K562 (cell line): ENCODE measurements around the gene HADHB. TPM values are rescaled to one million over a fixed set of nuclear protein-coding genes. Genes with fewer than 3 reads are reported as not detected.

Experiments
- ARID2 ChIP-seq: fragments of 450-650 bp; IDR thresholded peaks from 2 replicates; pipeline ENCODE4 v1.6.1; 2017; ENCODE audit warnings: antibody characterized with exemption, mild to moderate bottlenecking
- BCOR ChIP-seq: fragments of 450-650 bp; IDR thresholded peaks from 2 replicates; pipeline ENCODE4 v1.6.1; 2016
- E2F1 ChIP-seq: sonication (generic); formaldehyde crosslinking; IDR thresholded peaks from 2 replicates; pipeline ENCODE4 v1.8.1; 2023; ENCODE audit warnings: mild to moderate bottlenecking, missing genetic modification reagents, moderate library complexity
- HDAC6 ChIP-seq: IDR thresholded peaks from 2 replicates; pipeline ENCODE4 v1.6.1; 2012; ENCODE audit warnings: low read depth, mild to moderate bottlenecking, control low read depth, inconsistent platforms, low read length, moderate library complexity
- MCM5 ChIP-seq: fragments of 450-650 bp; IDR thresholded peaks from 2 replicates; pipeline ENCODE4 v1.6.1; 2016; ENCODE audit warnings: low read depth
- MCM7 ChIP-seq, 2 experiments: fragments of 450-650 bp; IDR thresholded peaks; 2 replicates each; pipeline ENCODE4 v1.6.1; 2016 to 2018
- MITF ChIP-seq: IDR thresholded peaks from 2 replicates; pipeline ENCODE4 v1.6.1; 2014; ENCODE audit warnings: antibody characterized with exemption
- MTA3 ChIP-seq: fragments of 450-650 bp; formaldehyde crosslinking; IDR thresholded peaks from 2 replicates; pipeline ENCODE4 v1.6.1; 2017; ENCODE audit warnings: mild to moderate bottlenecking, borderline replicate concordance
- NELFE ChIP-seq: IDR thresholded peaks from 2 replicates; pipeline ENCODE4 v1.6.1; 2011; ENCODE audit warnings: mild to moderate bottlenecking; ENCODE audit not compliant: insufficient read depth, insufficient read length
- PHB2 ChIP-seq: fragments of 450-650 bp; IDR thresholded peaks from 2 replicates; pipeline ENCODE4 v1.6.1; 2017; ENCODE audit warnings: low read depth
- POLR3A ChIP-seq: IDR thresholded peaks from 2 replicates; pipeline ENCODE4 v1.6.1; 2011; ENCODE audit warnings: borderline replicate concordance, mild to moderate bottlenecking, moderate library complexity; ENCODE audit not compliant: insufficient read length, insufficient read depth; ENCODE audit errors: extremely low read depth
- SIX5 ChIP-seq, 2 experiments: IDR thresholded peaks; 2 replicates each; pipeline ENCODE4 v1.6.1; 2011; ENCODE audit warnings: low read length in 2 of 2, borderline replicate concordance in 1 of 2, low read depth in 1 of 2, mild to moderate bottlenecking in 1 of 2, moderate library complexity in 1 of 2; ENCODE audit not compliant: insufficient read depth in 1 of 2
- TARDBP ChIP-seq: fragments of 450-650 bp; IDR thresholded peaks from 2 replicates; pipeline ENCODE4 v1.6.1; 2016
- TCF3 ChIP-seq: sonication (generic); formaldehyde crosslinking; IDR thresholded peaks from 2 replicates; pipeline ENCODE4 v1.4.0; 2020; ENCODE audit warnings: mild to moderate bottlenecking, missing genetic modification reagents
- ZBTB34 ChIP-seq: fragments of 250-450 bp; sonication (Bioruptor Pico); IDR thresholded peaks from 2 replicates; pipeline ENCODE4 v1.8.0; 2021; ENCODE audit warnings: mild to moderate bottlenecking, moderate library complexity
- ZFX ChIP-seq: sonication (generic); formaldehyde crosslinking; IDR thresholded peaks from 2 replicates; pipeline ENCODE4 v1.8.0; 2022; ENCODE audit warnings: mild to moderate bottlenecking, missing genetic modification reagents, moderate library complexity
- ZNF407 ChIP-seq: fragments of 450-650 bp; IDR thresholded peaks from 2 replicates; pipeline ENCODE4 v1.6.1; 2016; ENCODE audit warnings: low read depth
- ZNF584 ChIP-seq: fragments of 200-800 bp; sonication (Bioruptor generic); IDR thresholded peaks from 2 replicates; pipeline ENCODE4 v1.6.1; 2016; ENCODE audit warnings: low read depth, mild to moderate bottlenecking, missing genetic modification characterization, missing compliant biosample characterization
- polyA plus RNA-seq, 8 experiments: library from polyadenylated mRNA; depleted of rRNA in 4 of 8; stranded (reverse) in 5 of 8; unstranded in 3 of 8; fragments of >200 nt; fragmentation: Nextera tagmentation in 2 of 8; fragmentation: Illumina TruSeq in 1 of 8; extraction: Ambion mirVana in 2 of 8; extraction: Trizol in 1 of 8; gene quantifications; 2 replicates each; pipeline versions ENCODE4 v1.2.1 to v1.2.3, GENCODE V29; 2011 to 2014; ENCODE audit warnings: inconsistent platforms in 1 of 8, missing spikeins in 1 of 8
- total RNA-seq, 7 experiments: library from RNA; depleted of rRNA in 6 of 7; stranded (reverse); fragments of >200 nt in 6 of 7; fragmentation: Illumina TruSeq in 2 of 7; extraction: Trizol in 2 of 7; gene quantifications; 2 replicates each; pipeline versions ENCODE4 v1.2.1 to v1.2.3, GENCODE V29; 2011 to 2021; ENCODE audit warnings: low replicate concordance in 1 of 7

Gene HADHB
- total and polyA plus RNA-seq, 9 of the 15 experiments (the other 6 are each of a cell fraction or from before 2014, with no cell fraction given) = 67.3 to 199 (median 100) TPM

GRCh38 chr2:26316845-26317244 lies 72.1 kb downstream of the HADHB start (continued):
- TF ChIP-seq ZNF584 (no peak), BCOR (peak; percentile 37; the same call in 1 of the 2 replicates), SIX5 (IDR thresholded peaks at IDR 0.05; ENCODE audit: borderline replicate concordance in 1 of 2, insufficient read depth in 1 of 2, low read depth in 1 of 2, low read length in 2 of 2) (no peak), ZBTB34 (CRISPR knock-in tag) (no peak), MITF (no peak), ZFX (CRISPR knock-in tag) (no peak), MCM5 (no peak), ARID2 (no peak), ZNF407 (no peak), TCF3 (peak; percentile 92), NELFE (no peak), POLR3A (no peak), E2F1 (CRISPR knock-in tag) (no peak), MTA3 (peak; percentile 40; the same call in 1 of the 2 replicates), MCM7 (IDR thresholded peaks at IDR 0.05) (no peak), TARDBP (no peak), PHB2 (0 out of 2 replicates have a peak, but pooled peaks have one; percentile 22), HDAC6 (no peak)
